Progenitor cell of endocrine pancreas (in vitro differentiated cells): ENCODE data around the gene ZBED1. TPM values are rescaled to one million over a fixed set of nuclear protein-coding genes. Genes with fewer than 3 reads are reported as not detected.
A peak's percentile ranks its signal among the peaks of the same experiment; 100 is the strongest.
"Not testable (repeated sequence)": the region's sequence is repeated elsewhere in the genome, so short reads cannot be mapped to it uniquely, and the experiment has no call there.

Source experiments
- DNase-seq: peaks from one replicate; pipeline ENCODE4 v3.0.0; 2021; ENCODE audit warnings: low spot score; ENCODE audit not compliant: unreplicated experiment
- H3K27ac Mint-ChIP-seq: 2 replicates; pipeline ENCODE4 v1.8.0; 2021; ENCODE audit warnings: mild to moderate bottlenecking, moderate library complexity, mixed read lengths
- H3K27me3 Mint-ChIP-seq: 2 replicates; pipeline ENCODE4 v1.8.0; 2021; ENCODE audit warnings: mixed read lengths
- H3K36me3 Mint-ChIP-seq: 2 replicates; pipeline ENCODE4 v1.8.0; 2022; ENCODE audit warnings: mixed read lengths; ENCODE audit not compliant: insufficient read depth
- H3K4me1 Mint-ChIP-seq: 2 replicates; pipeline ENCODE4 v1.8.0; 2021; ENCODE audit warnings: low read depth, mixed read lengths
- H3K4me3 Mint-ChIP-seq: 2 replicates; pipeline ENCODE4 v1.8.0; 2021; ENCODE audit warnings: low read depth, mild to moderate bottlenecking, moderate library complexity, mixed read lengths
- H3K9me3 Mint-ChIP-seq: 2 replicates; pipeline ENCODE4 v1.8.0; 2021; ENCODE audit warnings: low read depth, mixed read lengths
- CTCF ChIP-seq: fragments of 200-600 bp; sonication (generic); IDR thresholded peaks from one replicate; pipeline ENCODE4 v1.5.0; 2021; ENCODE audit warnings: antibody characterized with exemption, mild to moderate bottlenecking; ENCODE audit not compliant: unreplicated experiment
- total RNA-seq: library from RNA; stranded (reverse); gene quantifications from 2 replicates; pipeline ENCODE4 v1.2.1, GENCODE V29; 2021

The ZBED1 gene
- total RNA-seq, 1 donor from 2014 or later: 59.6 TPM

GRCh38 chrX:2478546-2479419 lies 22.0 kb downstream of the ZBED1 start:
- H3K27ac Mint-ChIP-seq: no peak overlapping the region
- H3K9me3 Mint-ChIP-seq: peaks cover 7% of the 10 kb centered on the region
- DNase-seq: no peak
- peaks cover 20% of the 10 kb centered on the region for H3K36me3 Mint-ChIP-seq
- H3K27me3 Mint-ChIP-seq: no peaks in the 10 kb centered on the region
- no peak overlapping the region for H3K4me3 Mint-ChIP-seq
- H3K4me1 Mint-ChIP-seq: peaks cover 10% of the 10 kb centered on the region
- no peak for TF ChIP-seq CTCF

- Mint-ChIP-seq H3K27ac (peak overlapping the region; percentile 88), H3K4me1 (peaks cover 15% of the 10 kb centered on the region), H3K36me3 (peaks cover 22% of the 10 kb centered on the region)
- H3K27me3 Mint-ChIP-seq, DNase-seq, H3K9me3 Mint-ChIP-seq, H3K4me3 Mint-ChIP-seq: not testable (repeated sequence)
Observed at GRCh38 chrX:2477313-2477712, 23.5 kb downstream of the ZBED1 start.

GRCh38 chrX:2474963-2475726 lies 25.6 kb downstream of the ZBED1 start:
- Mint-ChIP-seq H3K4me1 (peaks cover 15% of the 10 kb centered on the region), H3K9me3 (peaks cover 7% of the 10 kb centered on the region), H3K4me3 (no peak overlapping the region), H3K27me3 (no peaks in the 10 kb centered on the region), H3K36me3 (peaks cover 19% of the 10 kb centered on the region), H3K27ac (no peak overlapping the region)
- DNase-seq: no peak
- TF ChIP-seq CTCF: no peak

GRCh38 chrX:2474280-2474962 lies 26.4 kb downstream of the ZBED1 start:
- peak overlapping the region; percentile 81 for H3K27ac Mint-ChIP-seq
- H3K4me3 Mint-ChIP-seq: no peak overlapping the region
- DNase-seq: no peak
- no peaks in the 10 kb centered on the region for H3K27me3 Mint-ChIP-seq
- H3K36me3 Mint-ChIP-seq: peaks cover 18% of the 10 kb centered on the region
- no peak for TF ChIP-seq CTCF
- H3K9me3 Mint-ChIP-seq: peaks cover 5% of the 10 kb centered on the region
- peaks cover 15% of the 10 kb centered on the region for H3K4me1 Mint-ChIP-seq

GRCh38 chrX:2473064-2473463 lies 27.7 kb downstream of the ZBED1 start:
- not testable (repeated sequence) for H3K4me3 Mint-ChIP-seq, H3K27me3 Mint-ChIP-seq, DNase-seq, H3K9me3 Mint-ChIP-seq
- peak overlapping the region; percentile 93 for H3K27ac Mint-ChIP-seq
- peaks cover 15% of the 10 kb centered on the region for H3K4me1 Mint-ChIP-seq
- peaks cover 16% of the 10 kb centered on the region for H3K36me3 Mint-ChIP-seq

GRCh38 chrX:2471641-2472040 lies 29.1 kb downstream of the ZBED1 start:
- no peak for TF ChIP-seq CTCF
- no peak overlapping the region for H3K27ac Mint-ChIP-seq
- H3K4me3 Mint-ChIP-seq: no peak overlapping the region
- H3K36me3 Mint-ChIP-seq: peaks cover 19% of the 10 kb centered on the region
- H3K4me1 Mint-ChIP-seq: peaks cover 11% of the 10 kb centered on the region
- H3K27me3 Mint-ChIP-seq: no peaks in the 10 kb centered on the region
- no peak for DNase-seq
- peaks cover 5% of the 10 kb centered on the region for H3K9me3 Mint-ChIP-seq

GRCh38 chrX:2471126-2471525 lies 29.6 kb downstream of the ZBED1 start:
- H3K4me3 Mint-ChIP-seq, H3K27me3 Mint-ChIP-seq: not testable (repeated sequence)
- peaks cover 17% of the 10 kb centered on the region for H3K36me3 Mint-ChIP-seq

GRCh38 chrX:2469852-2470251 lies 30.9 kb downstream of the ZBED1 start:
- not testable (repeated sequence) for H3K9me3 Mint-ChIP-seq, DNase-seq, H3K27me3 Mint-ChIP-seq, H3K27ac Mint-ChIP-seq, H3K4me3 Mint-ChIP-seq
- Mint-ChIP-seq H3K4me1 (peaks cover 11% of the 10 kb centered on the region), H3K36me3 (peaks cover 15% of the 10 kb centered on the region)

More at GRCh38 chrX:2471126-2471525, 29.6 kb downstream of the ZBED1 start:
- H3K27ac Mint-ChIP-seq, DNase-seq, H3K9me3 Mint-ChIP-seq: not testable (repeated sequence)
- peaks cover 11% of the 10 kb centered on the region for H3K4me1 Mint-ChIP-seq
